Thyroid gland (tissue), 4 donors: ENCODE results near the gene CNGA4. TPM values are rescaled to one million over a fixed set of nuclear protein-coding genes. Genes with fewer than 3 reads are reported as not detected.

Experiments used
- DNase-seq, 2 donors: peaks; one replicate each; pipeline ENCODE4 v3.0.0-alpha.2; 2019
- H3K27ac ChIP-seq, 3 donors: fragments of 200-600 bp; sonication (generic); 1 replicate in 2 of 3; 2 replicates in 1 of 3; pipeline ENCODE4 v1.5.1; 2016 to 2019; ENCODE audit warnings: mild to moderate bottlenecking in 1 of 3, moderate library complexity in 1 of 3
- H3K27me3 ChIP-seq: fragments of 200-600 bp; sonication (generic); one replicate; pipeline ENCODE4 v1.5.1; 2019
- H3K36me3 ChIP-seq, 2 donors: fragments of 200-600 bp; sonication (generic); one replicate each; pipeline ENCODE4 v1.5.1; 2016 to 2019
- H3K4me1 ChIP-seq, 2 donors: fragments of 200-600 bp; sonication (generic); one replicate each; pipeline ENCODE4 v1.5.1; 2017 to 2019
- H3K4me3 ChIP-seq, 3 donors: fragments of 200-600 bp; sonication (generic); replicated peaks in 1 of 3; 1 replicate in 2 of 3; 2 replicates in 1 of 3; pipeline ENCODE4 v1.5.1; 2016; ENCODE audit warnings: mild to moderate bottlenecking in 1 of 3
- H3K9me3 ChIP-seq: fragments of 200-600 bp; sonication (generic); one replicate; pipeline ENCODE4 v1.5.1; 2017
- CTCF ChIP-seq, 6 experiments: fragments of 200-600 bp in 3 of 6; fragments of 450-650 bp in 3 of 6; sonication (generic) in 3 of 6; IDR thresholded peaks; one replicate each; pipeline ENCODE4 v1.5.1; 2016 to 2019; ENCODE audit warnings: antibody characterized with exemption in 6 of 6, mild to moderate bottlenecking in 2 of 6, inconsistent platforms in 1 of 6, moderate library complexity in 1 of 6
- POLR2A ChIP-seq, 2 donors: fragments of 450-650 bp; IDR thresholded peaks; one replicate each; pipeline ENCODE4 v1.6.1; 2017; ENCODE audit warnings: antibody characterized with exemption in 2 of 2, mild to moderate bottlenecking in 2 of 2, moderate library complexity in 1 of 2
- WGBS, 2 donors: methylation state at CpG; one replicate each; pipeline ENCODE4 v1.1.5; 2017; 5-methylcytosine and 5-hydroxymethylcytosine counted together
- intact Hi-C: fragments of 100-400 bp; cut with DNase I; formaldehyde crosslinking; loops from one replicate; pipeline ENCODE4 v1.15.1; 2023
- total RNA-seq, 4 donors: library from RNA; depleted of rRNA; stranded (reverse); fragments of >200 nt; gene quantifications; one replicate each; pipeline ENCODE4 v1.2.3, GENCODE V29; 2016

The CNGA4 gene
- total RNA-seq, 4 donors from 2014 or later = 0.39 to 0.67 TPM; not detected in 2

GRCh38 chr11:6223854-6224253, 15.0 kb upstream of the CNGA4 start:
- 93 to 95% methylated on average over 15 to 17 of the region's 17 CpGs for WGBS, 2 donors
- no peaks in the 10 kb centered on the region for H3K27me3 ChIP-seq
- H3K9me3 ChIP-seq = no peaks in the 10 kb centered on the region
- no peaks in the 10 kb centered on the region for H3K4me1 ChIP-seq
- no peak for DNase-seq
- intact Hi-C loops = no loop called here
- TF ChIP-seq CTCF (IDR thresholded peaks at IDR 0.05) = no peak
- no peak for TF ChIP-seq POLR2A (IDR thresholded peaks at IDR 0.05)
- peaks cover 30 to 39% of the 10 kb centered on the region in 2 donors for H3K36me3 ChIP-seq
- H3K4me3 ChIP-seq = no peak overlapping the region
- H3K27ac ChIP-seq = no peak overlapping the region

GRCh38 chr11:6224421-6224820, 14.5 kb upstream of the CNGA4 start:
- DNase-seq = no peak
- Histone ChIP-seq H3K27ac (no peak overlapping the region), H3K4me3 (no peak overlapping the region), H3K4me1 (no peaks in the 10 kb centered on the region), H3K27me3 (no peaks in the 10 kb centered on the region), H3K9me3 (no peaks in the 10 kb centered on the region), H3K36me3 (peaks cover 26 to 35% of the 10 kb centered on the region in 2 donors)
- intact Hi-C loops = no loop called here
- WGBS, 2 donors = 90 to 91% methylated on average over 3 of the region's 3 CpGs
- TF ChIP-seq POLR2A (IDR thresholded peaks at IDR 0.05) (no peak), CTCF (IDR thresholded peaks at IDR 0.05) (no peak)

- Histone ChIP-seq H3K4me3 (no peak overlapping the region), H3K27me3 (no peaks in the 10 kb centered on the region), H3K9me3 (no peaks in the 10 kb centered on the region), H3K4me1 (no peaks in the 10 kb centered on the region), H3K36me3 (peaks cover 26 to 31% of the 10 kb centered on the region in 2 donors), H3K27ac (no peak overlapping the region)
- intact Hi-C loops = no loop called here
- no peak for DNase-seq
- 64 to 75% methylated on average over 1 of the region's 1 CpG for WGBS, 2 donors
- TF ChIP-seq POLR2A (IDR thresholded peaks at IDR 0.05) (no peak), CTCF (IDR thresholded peaks at IDR 0.05) (no peak)
Observed at GRCh38 chr11:6225024-6225423, 13.9 kb upstream of the CNGA4 start.

GRCh38 chr11:6225896-6226295, 13.0 kb upstream of the CNGA4 start:
- DNase-seq = no peak
- TF ChIP-seq POLR2A (IDR thresholded peaks at IDR 0.05) (no peak), CTCF (IDR thresholded peaks at IDR 0.05) (no peak)
- Histone ChIP-seq H3K4me3 (no peak overlapping the region), H3K27ac (no peak overlapping the region), H3K36me3 (peaks cover 26 to 27% of the 10 kb centered on the region in 2 donors), H3K9me3 (no peaks in the 10 kb centered on the region), H3K27me3 (no peaks in the 10 kb centered on the region), H3K4me1 (no peaks in the 10 kb centered on the region)
- 79% methylated on average over 2 of the region's 2 CpGs for WGBS, 2 donors
- intact Hi-C loops = no loop called here

GRCh38 chr11:6228520-6228919, 10.4 kb upstream of the CNGA4 start:
- TF ChIP-seq CTCF (IDR thresholded peaks at IDR 0.05) (no peak), POLR2A (IDR thresholded peaks at IDR 0.05) (no peak)
- intact Hi-C loops = no loop called here
- H3K27me3 ChIP-seq = no peaks in the 10 kb centered on the region
- H3K4me1 ChIP-seq = peaks cover 6 to 7% of the 10 kb centered on the region in 2 donors
- H3K36me3 ChIP-seq = peaks cover 7 to 9% of the 10 kb centered on the region in 2 donors
- H3K27ac ChIP-seq = no peak overlapping the region
- no peaks in the 10 kb centered on the region for H3K9me3 ChIP-seq
- 60 to 62% methylated on average over 3 of the region's 3 CpGs for WGBS, 2 donors
- no peak overlapping the region for H3K4me3 ChIP-seq
- no peak for DNase-seq
